ENCODE measurements around the gene FBXO45.
A peak's percentile ranks its signal among the peaks of the same experiment; 100 is the strongest.
"Not testable (repeated sequence)": the region's sequence is repeated elsewhere in the genome, so short reads cannot be mapped to it uniquely, and the experiment has no call there.

The FBXO45 gene

GRCh38 chr3:196619223-196619622 lies 50.8 kb downstream of the FBXO45 start:
- no peak for DNase-seq (ENCODE audit: low spot score)

DNA sequence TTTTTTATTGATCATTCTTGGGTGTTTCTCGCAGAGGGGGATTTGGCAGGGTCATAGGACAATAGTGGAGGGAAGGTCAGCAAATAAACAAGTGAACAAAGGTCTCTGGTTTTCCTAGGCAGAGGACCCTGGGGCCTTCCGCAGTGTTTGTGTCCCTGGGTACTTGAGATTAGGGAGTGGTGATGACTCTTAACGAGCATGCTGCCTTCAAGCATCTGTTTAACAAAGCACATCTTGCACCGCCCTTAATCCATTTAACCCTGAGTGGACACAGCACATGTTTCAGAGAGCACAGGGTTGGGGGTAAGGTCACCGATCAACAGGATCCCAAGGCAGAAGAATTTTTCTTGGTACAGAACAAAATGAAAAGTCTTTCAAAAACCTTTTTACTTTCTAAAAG lies 51.2 kb downstream of the FBXO45 start:
- not testable (repeated sequence) for DNase-seq (ENCODE audit: low spot score)

DNA sequence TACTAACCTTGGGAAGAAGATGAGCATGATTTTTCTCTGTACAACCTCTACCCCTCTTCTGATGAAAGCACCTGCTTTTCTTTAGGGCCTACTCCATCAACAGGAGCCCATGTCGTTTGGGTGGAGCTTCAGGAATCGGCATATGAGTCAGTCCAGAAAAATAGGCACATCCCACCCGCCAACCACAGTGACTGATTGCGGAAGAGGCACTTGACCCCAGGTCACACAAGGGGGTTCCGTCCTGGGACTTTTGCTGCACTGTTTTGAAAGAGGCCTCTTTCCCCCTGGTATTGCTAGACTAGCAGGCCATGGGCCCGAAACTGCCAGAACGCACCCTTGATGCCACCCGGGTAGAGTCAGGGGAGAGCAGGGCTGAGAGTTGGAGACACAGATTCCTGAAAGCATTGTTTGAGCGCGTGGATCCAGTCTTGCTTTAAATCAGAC lies 51.7 kb downstream of the FBXO45 start:
- DNase-seq (ENCODE audit: low spot score), result no peak

DNA sequence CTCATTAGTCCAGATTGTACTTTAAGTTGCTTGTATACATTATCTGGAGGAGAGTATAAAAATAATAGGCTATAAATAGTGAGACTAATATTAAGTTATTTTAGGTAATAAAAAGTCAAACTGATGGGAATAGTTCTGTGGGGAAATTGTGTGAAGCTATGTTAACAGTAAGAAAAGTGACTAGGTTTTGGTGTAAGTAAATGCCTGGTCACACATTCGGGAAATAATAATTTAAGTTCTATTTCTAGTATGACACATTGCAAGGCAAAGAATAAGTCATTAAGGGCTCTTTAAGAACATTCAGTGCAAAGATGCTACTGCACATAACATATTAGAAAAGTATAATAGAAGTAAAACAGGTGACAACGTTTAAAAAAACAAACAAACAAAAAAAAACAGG lies 52.2 kb downstream of the FBXO45 start:
- no peak for DNase-seq (ENCODE audit: low spot score)

GRCh38 chr3:196621611-196622010 lies 53.2 kb downstream of the FBXO45 start:
- DNase-seq (ENCODE audit: low spot score), result no peak

- no peak for DNase-seq (ENCODE audit: low spot score)
Observed at GRCh38 chr3:196624067-196624790, 55.8 kb downstream of the FBXO45 start.

DNA sequence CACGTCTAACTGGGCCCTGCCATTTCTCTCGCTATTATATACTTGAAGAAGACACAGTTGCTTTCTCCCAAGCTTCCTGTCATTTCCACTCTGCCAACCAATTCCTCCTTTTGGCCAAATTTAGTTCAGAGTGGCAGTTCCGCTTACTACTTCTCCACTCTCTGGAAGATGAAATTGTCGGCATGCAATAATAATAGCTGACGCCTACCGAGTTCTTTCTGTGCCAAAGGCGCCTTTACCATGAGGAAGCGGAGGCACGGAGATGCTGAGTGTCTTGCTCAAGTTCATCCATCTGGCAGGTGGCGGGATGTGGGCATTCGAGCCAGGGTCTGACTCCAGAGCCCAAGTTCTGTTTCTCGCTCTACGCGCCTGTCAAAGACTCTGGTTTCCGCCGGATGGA lies 56.4 kb downstream of the FBXO45 start:
- DNase-seq (ENCODE audit: low spot score), result no peak

DNA sequence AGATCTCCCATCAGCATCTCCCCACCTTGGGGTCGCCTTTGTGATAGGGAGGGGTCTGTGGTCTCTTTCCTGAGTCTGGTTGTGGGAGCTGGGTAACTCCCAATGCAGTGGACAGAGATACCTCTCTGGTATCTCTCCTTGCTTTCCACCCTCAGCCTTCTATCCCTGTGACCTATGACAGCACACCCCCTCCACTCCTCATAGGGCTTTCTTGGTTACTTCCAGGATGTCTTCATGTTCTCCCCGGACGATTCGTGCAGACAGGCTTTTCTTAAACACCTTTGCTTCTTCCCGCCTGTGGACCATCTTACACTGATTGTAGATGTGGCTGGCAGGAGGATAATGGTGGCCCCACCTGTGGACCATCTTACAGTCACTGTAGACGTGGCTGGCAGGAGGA lies 56.9 kb downstream of the FBXO45 start:
- DNase-seq (ENCODE audit: low spot score), result no peak

- no peak for DNase-seq (ENCODE audit: low spot score)
Observed at GRCh38 chr3:196627918-196628231, 59.4 kb downstream of the FBXO45 start.

DNA sequence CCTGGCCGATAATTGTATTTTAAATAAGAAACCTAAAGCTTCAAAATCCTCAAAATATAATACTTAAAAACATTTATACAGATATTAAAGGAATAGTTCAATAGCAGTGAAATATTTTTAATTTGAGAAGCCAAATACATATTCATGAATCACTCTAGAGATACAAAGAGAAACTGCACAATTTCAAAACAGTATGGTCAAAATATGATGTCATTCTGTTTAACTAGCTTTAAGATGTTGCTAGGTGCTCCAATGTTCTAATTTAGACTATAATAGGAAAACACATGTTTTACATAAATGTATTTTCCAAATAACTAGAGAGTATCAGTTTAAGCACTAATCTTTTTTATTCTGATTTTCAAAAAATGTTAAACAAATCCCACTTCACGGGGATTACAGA lies 60.8 kb downstream of the FBXO45 start:
- no peak for DNase-seq (ENCODE audit: low spot score)

GRCh38 chr3:196631682-196632045 lies 63.2 kb downstream of the FBXO45 start:
- no peak for DNase-seq (ENCODE audit: low spot score)

DNA sequence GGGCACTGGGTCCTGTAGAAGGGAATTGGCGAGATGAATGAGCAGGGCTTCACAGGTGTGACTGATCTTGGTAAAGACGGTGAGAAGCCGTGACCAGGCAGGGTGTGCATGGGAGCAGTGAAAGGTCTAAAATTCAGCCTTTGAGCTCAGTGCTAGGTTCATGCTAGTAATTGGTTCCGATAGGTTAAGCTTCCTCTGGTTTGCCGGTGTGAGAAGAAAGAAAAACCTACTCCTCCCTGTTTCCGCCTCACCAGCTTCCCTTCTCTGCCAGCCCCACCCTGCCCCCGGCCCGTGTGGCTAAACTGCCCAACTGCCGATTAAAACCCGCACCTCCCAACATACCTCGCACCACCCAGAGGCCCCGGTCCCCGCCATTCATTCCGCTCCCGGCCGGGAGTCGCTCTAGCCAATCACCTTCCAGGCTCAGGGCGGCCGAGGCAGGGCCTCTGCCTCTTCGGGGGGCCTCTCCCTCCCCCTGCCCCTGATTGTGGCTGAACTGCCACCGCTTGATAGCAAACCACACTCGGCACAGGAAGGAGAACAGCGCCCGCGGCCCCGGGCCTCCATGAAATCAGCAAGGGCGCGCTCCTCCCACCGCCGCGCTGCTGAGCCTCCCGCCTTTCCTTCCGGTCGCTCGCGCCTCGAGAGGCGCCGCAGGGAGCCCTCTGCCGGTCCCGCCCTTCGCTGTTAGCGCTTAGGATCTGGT lies 63.7 kb downstream of the FBXO45 start:
- peak; percentile 90 for DNase-seq (ENCODE audit: low spot score)

GRCh38 chr3:196633555-196634151 lies 65.2 kb downstream of the FBXO45 start:
- no peak for DNase-seq (ENCODE audit: low spot score)

DNA sequence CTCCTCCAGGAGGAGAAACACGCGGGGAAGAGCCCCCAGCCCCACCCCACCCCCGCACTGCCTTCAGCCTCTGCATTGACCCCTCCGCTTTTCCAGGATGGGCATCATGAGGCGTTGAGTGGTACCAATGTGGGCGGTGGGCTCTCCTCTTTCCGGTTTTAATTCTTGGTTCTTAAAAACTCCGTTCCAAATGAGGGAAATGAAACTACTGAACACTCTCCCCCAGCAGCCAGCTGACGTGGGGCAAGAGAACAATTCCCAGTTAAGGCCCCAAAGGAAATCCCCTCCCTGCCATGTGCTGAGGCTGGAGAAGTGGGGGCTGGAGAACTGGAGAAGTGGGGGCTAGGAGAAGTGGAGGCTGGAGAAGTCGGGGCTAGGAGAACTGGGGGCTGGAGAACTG lies 65.8 kb downstream of the FBXO45 start:
- DNase-seq (ENCODE audit: low spot score), result no peak

GRCh38 chr3:196634829-196635228 lies 66.4 kb downstream of the FBXO45 start:
- no peak for DNase-seq (ENCODE audit: low spot score)

- DNase-seq (ENCODE audit: low spot score), result peak; percentile 56
Observed at GRCh38 chr3:196636369-196637349, 68.2 kb downstream of the FBXO45 start.

DNA sequence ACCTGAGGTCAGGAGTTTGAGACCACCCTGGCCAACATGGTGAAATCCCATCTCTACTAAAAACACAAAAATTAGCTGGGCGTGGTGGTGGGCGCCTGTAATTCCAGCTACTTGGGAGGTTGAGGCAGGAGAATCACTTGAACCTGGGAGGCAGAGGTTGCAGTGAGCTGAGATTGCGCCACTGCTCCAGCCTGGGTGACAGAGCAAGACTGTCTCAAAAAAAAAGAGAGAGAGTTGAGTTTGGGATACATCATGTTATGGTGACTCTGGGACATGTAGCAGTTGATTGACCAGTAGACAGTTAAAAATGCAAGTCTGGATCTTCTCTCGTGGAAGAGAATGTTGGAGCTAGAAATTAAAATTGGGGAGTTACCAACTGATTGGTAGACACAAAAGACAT lies 69.5 kb downstream of the FBXO45 start:
- not testable (repeated sequence) for DNase-seq (ENCODE audit: low spot score)
